SK-N-MC (cell line): ENCODE measurements around the gene TMEM220.
"Not testable (repeated sequence)": the region's sequence is repeated elsewhere in the genome, so short reads cannot be mapped to it uniquely, and the experiment has no call there.

Source experiments
- DNase-seq: peaks from one replicate; pipeline ENCODE4 v3.0.0-alpha.2; 2011; ENCODE audit warnings: low read depth, low spot score
- H3K27ac ChIP-seq: fragments of 200-600 bp; sonication (generic); 2 replicates; pipeline ENCODE4 v1.5.1; 2016; ENCODE audit warnings: mixed run types
- H3K36me3 ChIP-seq: fragments of 200-600 bp; sonication (generic); 2 replicates; pipeline ENCODE4 v1.6.1; 2017; ENCODE audit warnings: antibody characterized with exemption, low read length, mixed read lengths; ENCODE audit not compliant: insufficient read depth
- H3K4me3 ChIP-seq: fragments of 200-600 bp; sonication (generic); 2 replicates; pipeline ENCODE4 v1.5.1; 2016
- H3K9ac ChIP-seq: fragments of 200-600 bp; sonication (generic); 2 replicates; pipeline ENCODE4 v1.8.0; 2017; ENCODE audit warnings: mixed run types, mixed read lengths; ENCODE audit not compliant: insufficient read length
- H3K9me3 ChIP-seq: fragments of 200-600 bp; sonication (generic); 2 replicates; pipeline ENCODE4 v1.6.1; 2017; ENCODE audit warnings: low read depth, mild to moderate bottlenecking, antibody characterized with exemption, low read length, moderate library complexity, mixed read lengths
- EZH2 ChIP-seq: fragments of 200-600 bp; sonication (generic); IDR thresholded peaks from one replicate; pipeline ENCODE4 v1.6.1; 2017; ENCODE audit warnings: antibody characterized with exemption
- FOXP2 ChIP-seq: optimal IDR thresholded peaks from 2 replicates; pipeline ENCODE3; 2011; ENCODE audit warnings: mild to moderate bottlenecking, moderate library complexity; ENCODE audit not compliant: insufficient read depth; ENCODE audit errors: extremely low read length, control extremely low read depth
- POLR2AphosphoS5 ChIP-seq: IDR thresholded peaks from 2 replicates; pipeline ENCODE4 v1.6.1; 2012; ENCODE audit warnings: mild to moderate bottlenecking, low read depth, low read length, borderline replicate concordance

TMEM220 gene

DNA sequence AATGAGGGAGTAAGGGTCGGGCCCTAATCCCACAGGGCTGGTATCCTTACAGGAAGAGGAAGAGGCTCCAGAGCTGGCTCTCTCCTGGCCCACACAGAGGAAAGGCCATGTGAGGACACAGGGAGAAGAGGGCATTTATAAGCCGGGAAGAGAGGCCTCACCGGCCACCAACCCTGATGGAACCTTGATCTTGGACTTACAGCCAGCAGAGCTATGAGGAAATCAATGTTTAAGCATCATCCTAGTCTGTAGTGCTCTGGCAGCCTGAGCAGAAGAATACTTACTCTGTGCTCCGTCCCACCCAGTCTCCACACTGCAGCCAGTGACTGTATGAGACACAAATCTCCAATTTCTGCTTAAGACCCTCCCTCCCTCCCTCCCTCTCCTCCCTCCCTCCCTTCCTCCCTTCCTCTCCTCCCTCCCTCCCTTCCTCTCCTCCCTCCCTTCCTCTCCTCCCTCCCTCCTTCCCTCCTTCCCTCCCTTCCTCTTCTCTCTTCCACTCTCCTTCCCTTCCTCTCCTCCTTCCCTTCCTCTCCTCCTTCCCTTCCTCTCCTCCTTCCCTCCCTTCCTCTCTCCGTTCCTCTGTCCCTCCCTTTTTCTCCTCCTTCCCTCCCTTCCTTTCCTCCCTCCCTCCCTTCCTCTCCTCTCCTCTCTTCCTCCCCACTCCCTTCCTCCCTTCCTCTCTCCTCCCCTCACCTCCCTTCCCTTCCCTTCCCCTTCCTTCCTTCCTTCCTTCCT, 8.9 kb upstream of the TMEM220 start:
- H3K27ac ChIP-seq = peak overlapping the region; percentile 77
- peak overlapping the region; percentile 51 for H3K9ac ChIP-seq
- no peak for TF ChIP-seq FOXP2
- TF ChIP-seq POLR2AphosphoS5 = 0 out of 2 replicates have a peak, but pooled peaks have one; percentile 22
- no peak for DNase-seq
- H3K9me3 ChIP-seq = no peaks in the 10 kb centered on the region
- H3K4me3 ChIP-seq = peak overlapping the region; percentile 57
- no peaks in the 10 kb centered on the region for H3K36me3 ChIP-seq

DNA sequence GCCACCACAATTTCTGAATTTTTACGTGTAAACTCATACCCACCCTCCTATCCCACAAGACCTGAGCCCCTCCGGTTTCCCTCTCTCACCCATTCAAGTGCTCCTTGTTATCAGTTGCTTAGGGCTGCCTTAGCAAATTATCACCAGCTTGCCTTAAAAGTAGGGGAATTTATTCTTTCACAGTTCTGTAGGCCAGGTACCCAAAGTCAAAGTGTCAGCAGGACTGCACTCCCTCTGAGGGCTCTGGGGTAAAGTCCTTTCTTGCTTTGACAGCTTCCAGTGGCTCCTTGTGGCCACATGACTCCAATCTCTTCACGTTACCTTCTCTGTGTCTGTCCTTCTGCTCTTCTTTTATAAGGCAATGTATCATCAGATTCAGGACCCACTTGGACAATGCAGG, 7.9 kb upstream of the TMEM220 start:
- Histone ChIP-seq H3K36me3 (no peaks in the 10 kb centered on the region), H3K27ac (peak overlapping the region; percentile 62), H3K4me3 (peak overlapping the region; percentile 57), H3K9me3 (no peaks in the 10 kb centered on the region), H3K9ac (no peak overlapping the region)
- DNase-seq = no peak
- no peak for TF ChIP-seq EZH2
- TF ChIP-seq FOXP2 = no peak
- no peak for TF ChIP-seq POLR2AphosphoS5

DNA sequence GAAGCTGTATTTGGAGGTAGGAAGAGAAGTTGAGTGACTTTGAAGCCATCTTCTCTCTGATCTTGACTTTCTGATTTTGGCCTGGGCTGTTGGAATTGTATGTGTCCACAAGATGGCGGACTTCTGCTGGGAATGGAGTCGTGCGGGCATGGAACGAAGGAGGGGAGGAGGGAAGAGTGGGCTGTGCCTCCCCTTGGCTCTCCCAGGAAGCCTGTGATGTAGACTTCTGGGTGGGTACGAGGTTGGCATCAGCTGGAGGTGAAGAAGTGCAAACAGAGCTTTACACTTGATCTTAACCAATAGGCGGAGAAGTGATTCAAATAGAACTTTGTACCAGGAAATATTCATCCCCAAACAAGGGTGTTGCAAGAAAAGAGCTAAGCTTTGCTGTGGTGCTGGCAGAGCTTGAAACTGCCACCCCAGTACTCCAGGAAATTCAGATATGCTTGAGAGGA, 7.4 kb upstream of the TMEM220 start:
- no peak for TF ChIP-seq FOXP2
- TF ChIP-seq EZH2 = no peak
- TF ChIP-seq POLR2AphosphoS5 = no peak
- DNase-seq = no peak
- Histone ChIP-seq H3K9me3 (no peaks in the 10 kb centered on the region), H3K4me3 (peak overlapping the region; percentile 5; the same call in 1 of the 2 replicates), H3K36me3 (no peaks in the 10 kb centered on the region), H3K27ac (peak overlapping the region; percentile 62), H3K9ac (no peak overlapping the region)

DNA sequence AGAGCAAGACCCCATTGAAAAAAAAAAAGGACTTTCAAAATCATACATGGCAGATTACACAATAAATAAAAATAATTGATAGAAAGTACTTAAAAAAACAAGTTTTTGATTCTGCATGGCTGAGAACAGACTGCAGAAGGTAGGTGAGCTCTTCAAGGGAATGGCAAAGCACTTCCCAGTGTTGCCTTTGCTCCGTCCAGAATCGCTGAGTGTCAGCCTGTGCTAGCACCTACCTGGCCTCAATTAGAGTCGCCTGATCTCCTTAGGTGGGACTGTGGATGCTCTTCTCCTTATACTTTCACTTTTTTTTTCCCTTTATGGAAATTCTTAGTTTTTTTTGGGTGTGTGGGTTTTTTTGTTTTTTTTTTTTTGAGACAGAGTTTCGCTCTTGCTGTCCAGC, 6.0 kb upstream of the TMEM220 start:
- TF ChIP-seq FOXP2 = no peak
- no peak for TF ChIP-seq EZH2
- no peak for TF ChIP-seq POLR2AphosphoS5
- no peak for DNase-seq
- Histone ChIP-seq H3K9me3 (no peaks in the 10 kb centered on the region), H3K27ac (no peak overlapping the region), H3K4me3 (no peak overlapping the region), H3K36me3 (no peaks in the 10 kb centered on the region), H3K9ac (no peak overlapping the region)

DNA sequence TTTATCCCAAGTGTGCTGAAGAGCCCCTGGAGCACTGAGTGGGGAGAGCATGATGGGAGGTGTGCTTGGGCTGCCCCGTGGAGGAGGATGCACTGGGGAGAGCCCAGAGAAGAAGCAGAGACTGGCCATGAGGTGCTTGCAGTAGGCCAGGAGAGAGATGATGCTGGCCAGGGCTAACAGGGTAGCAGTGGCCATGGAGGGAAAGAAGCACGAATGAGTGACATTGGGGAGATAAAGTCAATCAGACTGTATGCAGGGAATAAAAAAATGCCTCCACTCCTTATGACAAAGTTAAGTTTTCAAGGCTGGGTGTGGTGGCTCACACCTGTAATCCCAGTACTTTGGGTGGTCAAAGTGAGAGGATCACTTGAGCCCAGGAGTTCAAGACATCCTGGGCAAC, 5.4 kb upstream of the TMEM220 start:
- Histone ChIP-seq H3K9ac (no peak overlapping the region), H3K36me3 (no peaks in the 10 kb centered on the region), H3K4me3 (no peak overlapping the region), H3K9me3 (no peaks in the 10 kb centered on the region), H3K27ac (no peak overlapping the region)
- no peak for TF ChIP-seq FOXP2
- no peak for TF ChIP-seq EZH2
- no peak for TF ChIP-seq POLR2AphosphoS5
- DNase-seq = no peak

DNA sequence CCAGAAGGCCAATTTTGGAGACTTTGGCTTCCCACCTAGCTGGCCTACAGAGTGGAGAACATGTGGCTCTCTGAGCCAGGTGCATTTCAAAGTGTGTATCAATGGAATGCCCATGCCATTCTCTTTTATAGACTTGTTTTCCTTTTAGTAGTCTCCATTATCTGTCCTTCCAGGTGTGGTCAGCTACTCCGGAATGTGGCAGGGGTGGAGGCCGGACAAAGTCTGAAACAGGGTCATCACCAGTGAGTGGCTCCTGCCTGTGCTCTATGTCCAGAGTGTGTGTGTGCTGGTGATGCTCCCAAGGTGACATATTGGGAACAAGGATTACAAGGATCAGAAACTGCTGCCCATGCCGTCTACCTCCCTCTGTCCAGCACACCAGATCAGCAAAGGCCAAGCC, 3.8 kb upstream of the TMEM220 start:
- Histone ChIP-seq H3K27ac (no peak overlapping the region), H3K9me3 (no peaks in the 10 kb centered on the region), H3K36me3 (no peaks in the 10 kb centered on the region), H3K4me3 (no peak overlapping the region), H3K9ac (no peak overlapping the region)
- no peak for DNase-seq
- TF ChIP-seq FOXP2 (no peak), EZH2 (no peak), POLR2AphosphoS5 (no peak)

DNA sequence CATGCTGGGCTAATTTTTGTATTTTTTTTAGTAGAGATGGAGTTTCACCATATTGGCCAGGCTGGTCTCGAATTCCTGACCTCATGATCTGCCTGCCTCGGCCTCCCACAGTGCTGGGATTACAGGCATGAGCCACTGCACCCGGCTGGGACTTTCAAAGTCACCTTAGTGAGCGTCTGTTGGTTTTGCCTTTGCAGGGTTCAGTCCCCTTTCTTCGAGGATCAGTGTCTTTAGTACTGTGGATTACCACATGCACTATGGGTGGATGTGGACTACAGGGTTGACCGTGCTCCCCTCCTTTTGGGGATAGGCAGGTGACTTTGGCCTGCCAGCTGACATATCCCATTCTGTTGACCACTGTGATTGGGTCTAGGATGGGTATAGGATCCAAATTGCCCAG, 2.3 kb upstream of the TMEM220 start:
- peak overlapping the region; percentile 99 for H3K27ac ChIP-seq
- not testable (repeated sequence) for H3K36me3 ChIP-seq, H3K4me3 ChIP-seq, DNase-seq, H3K9me3 ChIP-seq, H3K9ac ChIP-seq

DNA sequence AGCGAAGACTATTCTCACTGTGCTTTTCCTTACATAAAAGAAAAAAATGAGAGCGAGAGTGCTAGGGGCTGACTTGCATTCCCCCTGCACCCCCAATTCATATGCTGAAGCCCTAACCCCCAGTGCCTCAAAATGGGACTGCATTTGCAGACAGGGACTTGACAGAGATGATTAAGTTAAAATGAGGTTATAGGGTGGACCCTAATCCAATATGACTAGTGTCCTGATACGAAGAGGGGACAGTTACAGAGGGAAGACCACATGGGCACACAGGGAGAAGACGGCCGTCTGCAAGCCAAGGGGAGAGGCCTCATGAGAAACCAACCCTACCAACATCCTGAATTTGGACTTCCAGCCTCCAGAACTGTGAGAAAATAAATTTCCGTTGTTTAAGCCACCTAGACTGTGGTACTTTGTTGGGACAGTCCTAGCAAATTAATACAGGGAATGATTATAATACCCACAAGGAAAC, 1.6 kb upstream of the TMEM220 start:
- Histone ChIP-seq H3K4me3 (peak overlapping the region; percentile 86), H3K27ac (peak overlapping the region; percentile 99)

DNA sequence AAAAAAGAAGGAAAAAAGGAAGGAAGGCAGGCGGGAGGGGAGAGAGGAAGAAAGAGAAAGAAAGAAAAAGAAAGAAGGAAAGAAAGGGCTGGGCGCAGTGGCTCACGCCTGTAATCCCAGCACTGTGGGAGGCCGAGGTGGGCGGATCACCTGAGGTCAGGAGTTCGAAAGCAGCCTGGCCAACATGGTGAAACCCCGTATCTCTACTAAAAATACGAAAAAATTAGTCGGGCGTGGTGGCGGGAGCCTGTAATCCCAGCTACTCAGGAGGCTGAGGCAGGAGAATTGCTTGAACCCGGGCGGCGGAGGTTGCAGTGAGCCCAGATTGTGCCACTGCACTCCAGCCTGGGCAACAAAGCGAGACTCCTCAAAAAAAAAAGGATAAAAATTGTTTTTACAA, 424 bp upstream of the TMEM220 start:
- not testable (repeated sequence) for H3K9me3 ChIP-seq, H3K36me3 ChIP-seq, DNase-seq
- Histone ChIP-seq H3K9ac (peak overlapping the region; percentile 77), H3K4me3 (peak overlapping the region; percentile 86), H3K27ac (peak overlapping the region; percentile 99)

More for the DNA sequence above, 1.6 kb upstream of the TMEM220 start:
- no peaks in the 10 kb centered on the region for H3K9me3 ChIP-seq
- TF ChIP-seq POLR2AphosphoS5 (no peak), EZH2 (no peak), FOXP2 (no peak)
- H3K9ac ChIP-seq = peak overlapping the region; percentile 73
- no peaks in the 10 kb centered on the region for H3K36me3 ChIP-seq
- DNase-seq = no peak

DNA sequence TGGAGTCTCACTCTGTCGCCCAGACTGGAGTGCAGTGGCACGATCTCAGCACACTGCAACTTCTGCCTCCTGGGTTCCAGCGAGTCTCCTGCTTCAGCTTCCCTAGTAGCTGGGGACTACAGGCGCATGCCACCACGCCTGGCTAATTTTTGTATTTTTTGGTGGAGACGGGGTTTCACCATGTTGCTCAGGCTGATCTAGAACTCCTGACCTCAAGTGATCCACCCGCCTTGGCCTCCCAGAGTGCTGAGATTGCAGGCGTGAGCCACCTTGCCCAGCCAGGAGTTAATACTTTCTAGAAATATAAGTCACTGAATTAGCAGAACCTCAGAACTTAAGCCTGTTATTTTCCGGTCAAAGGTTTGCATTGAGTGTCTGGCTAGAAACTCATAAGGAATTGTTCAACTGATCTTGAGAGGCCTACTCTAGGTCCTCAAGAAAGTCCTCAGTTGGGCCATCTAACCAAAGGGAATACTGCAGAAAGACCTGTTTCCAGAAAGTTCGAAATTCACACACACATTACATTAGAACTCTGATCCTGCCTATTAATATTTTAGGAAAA, 1.4 kb downstream of the TMEM220 start:
- DNase-seq = no peak
- no peaks in the 10 kb centered on the region for H3K9me3 ChIP-seq
- H3K9ac ChIP-seq = no peak overlapping the region
- TF ChIP-seq FOXP2 (no peak), POLR2AphosphoS5 (no peak), EZH2 (no peak)
- H3K4me3 ChIP-seq = peak overlapping the region; percentile 86
- H3K36me3 ChIP-seq = peaks cover 9% of the 10 kb centered on the region; the same call in 1 of the 2 replicates
- peak overlapping the region; percentile 99; the same call in 1 of the 2 replicates for H3K27ac ChIP-seq
